HG03045 (cell line): ENCODE measurements around the gene ATP10B.
"Not testable (repeated sequence)": the region's sequence is repeated elsewhere in the genome, so short reads cannot be mapped to it uniquely, and the experiment has no call there.

Source experiments
- ATAC-seq: cut with Tn5 transposase; IDR thresholded peaks from one replicate; pipeline ENCODE4 v1.9.1; 2021; ENCODE audit warnings: mild to moderate bottlenecking, moderate library complexity; ENCODE audit not compliant: unreplicated experiment

ATP10B gene

DNA sequence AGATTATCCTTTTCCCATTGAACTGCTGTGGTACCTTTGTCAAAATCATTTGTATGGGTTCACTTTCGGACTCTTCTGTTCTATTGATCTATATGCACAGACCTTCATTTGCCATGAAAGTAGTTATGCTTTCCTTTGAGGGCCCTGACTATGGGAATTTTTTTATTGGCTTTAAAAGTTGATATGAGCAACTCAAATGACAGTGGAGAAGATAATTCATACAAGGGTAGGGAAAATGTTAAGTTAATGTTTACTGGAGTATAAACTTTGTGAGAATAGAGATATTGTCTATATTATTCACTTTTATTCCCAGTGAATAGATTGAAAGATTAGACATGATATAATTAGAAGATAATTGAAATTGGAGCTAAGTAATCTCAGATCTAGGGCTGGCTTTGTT lies 94.8 kb downstream of the ATP10B start:
- no peak for ATAC-seq

DNA sequence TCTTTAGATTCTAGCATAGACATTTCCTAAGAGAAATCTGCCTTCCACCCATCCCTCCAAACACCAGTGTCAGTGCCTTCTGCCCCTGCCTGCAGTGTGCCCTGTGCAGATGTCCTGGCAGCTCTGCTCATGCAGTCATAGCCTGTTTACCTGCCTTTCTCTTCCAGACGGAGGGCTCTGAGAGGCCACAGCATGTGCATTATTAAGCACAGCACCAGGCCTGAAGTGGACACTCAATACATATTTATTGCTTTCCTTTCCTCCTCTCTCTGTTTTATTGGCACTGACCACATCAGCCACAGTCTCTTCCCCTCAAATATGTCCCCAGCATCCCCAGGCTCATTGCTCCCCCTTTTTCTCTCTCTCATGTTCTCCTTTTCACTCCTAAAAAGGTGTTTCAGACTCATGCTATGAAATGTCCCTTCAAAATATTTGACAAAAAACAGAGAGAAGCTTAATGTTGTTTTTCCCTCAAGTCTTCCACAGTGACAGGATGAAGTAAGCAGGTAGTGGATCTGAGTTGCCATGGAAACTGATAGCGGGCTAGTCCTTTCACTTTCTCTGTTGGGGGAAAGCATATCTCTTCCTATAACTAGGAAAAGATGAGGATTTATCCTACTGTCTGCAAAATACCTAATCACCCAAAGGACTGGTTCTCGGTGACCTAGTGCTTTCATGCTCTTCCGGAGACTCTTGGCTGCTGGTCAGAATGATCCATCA lies 100.9 kb downstream of the ATP10B start:
- no peak for ATAC-seq

DNA sequence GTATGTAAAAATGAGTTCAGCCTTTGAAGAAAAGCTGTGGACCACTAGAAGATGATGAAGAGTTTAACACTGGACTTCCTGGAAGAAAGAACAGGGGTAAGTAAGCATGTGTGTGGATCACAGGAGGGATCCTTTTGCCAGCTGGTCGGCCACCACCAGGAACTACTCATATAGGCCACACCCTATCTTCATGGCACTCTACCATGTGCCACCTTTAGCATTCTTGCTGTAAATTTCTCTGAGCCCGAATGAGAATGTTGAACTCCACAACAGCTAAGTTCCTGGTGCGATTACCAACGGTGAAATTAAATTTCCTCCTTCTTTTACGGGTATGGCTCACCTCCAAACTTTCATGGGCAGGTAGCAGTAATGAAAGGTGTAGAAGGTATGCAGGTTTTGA lies 102.3 kb downstream of the ATP10B start:
- no peak for ATAC-seq

DNA sequence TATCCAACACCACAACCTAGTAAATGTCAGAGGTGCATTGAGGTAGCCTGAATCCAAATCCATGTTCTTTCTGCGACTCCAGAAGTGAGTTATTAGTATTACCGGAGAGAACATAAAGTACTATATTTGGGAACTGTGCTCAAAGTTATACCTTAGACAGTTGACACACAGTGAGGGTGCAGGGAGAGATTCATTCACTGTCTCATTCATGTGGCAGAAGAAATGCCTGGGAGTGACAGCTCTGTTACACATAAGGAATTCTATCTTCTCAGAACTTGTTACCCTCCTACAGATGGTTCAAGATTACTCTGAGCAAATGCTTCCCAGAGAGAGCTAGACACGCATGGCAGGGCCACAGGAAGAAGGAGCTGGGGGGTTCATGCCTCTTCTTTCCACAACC lies 103.0 kb downstream of the ATP10B start:
- ATAC-seq: no peak

DNA sequence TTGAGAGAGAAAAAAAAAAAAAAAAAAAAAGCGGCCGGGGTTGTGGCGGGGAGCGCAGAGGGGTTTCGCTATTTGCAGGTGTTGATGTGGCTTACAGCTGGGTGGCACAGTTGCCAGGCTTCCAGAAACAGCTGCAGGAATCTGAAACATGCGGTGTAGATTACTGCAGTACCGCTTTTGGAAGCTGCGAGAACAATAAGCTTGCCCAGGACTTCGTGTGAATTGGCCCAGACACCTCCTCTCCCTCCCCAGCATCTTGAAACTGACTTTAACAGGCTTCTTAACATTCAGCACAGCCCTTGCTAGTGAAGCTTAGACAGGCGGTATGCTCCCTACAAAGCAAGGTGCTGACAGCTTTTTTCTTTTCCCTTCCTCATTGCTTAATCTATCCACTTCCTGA lies 104.0 kb downstream of the ATP10B start:
- no peak for ATAC-seq

DNA sequence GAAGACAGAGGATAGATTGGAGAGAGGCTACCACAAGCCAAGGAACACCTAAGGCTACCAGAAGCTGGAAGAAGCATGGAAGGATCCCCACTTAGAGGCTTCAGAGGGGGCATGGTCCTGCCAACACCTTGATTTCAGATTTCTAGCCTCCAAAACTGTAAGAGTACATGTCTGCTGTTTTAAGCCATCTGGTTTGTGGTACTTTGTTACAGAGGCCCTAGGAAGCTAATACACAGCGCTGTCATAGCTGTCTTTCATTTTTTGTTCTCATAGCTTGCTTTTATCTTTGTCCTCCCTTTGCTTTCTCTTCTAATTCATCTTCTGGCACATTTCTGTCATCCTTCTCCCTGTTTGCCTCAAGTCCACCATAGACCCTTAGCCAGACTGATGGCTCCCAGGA lies 104.5 kb downstream of the ATP10B start:
- ATAC-seq: no peak

DNA sequence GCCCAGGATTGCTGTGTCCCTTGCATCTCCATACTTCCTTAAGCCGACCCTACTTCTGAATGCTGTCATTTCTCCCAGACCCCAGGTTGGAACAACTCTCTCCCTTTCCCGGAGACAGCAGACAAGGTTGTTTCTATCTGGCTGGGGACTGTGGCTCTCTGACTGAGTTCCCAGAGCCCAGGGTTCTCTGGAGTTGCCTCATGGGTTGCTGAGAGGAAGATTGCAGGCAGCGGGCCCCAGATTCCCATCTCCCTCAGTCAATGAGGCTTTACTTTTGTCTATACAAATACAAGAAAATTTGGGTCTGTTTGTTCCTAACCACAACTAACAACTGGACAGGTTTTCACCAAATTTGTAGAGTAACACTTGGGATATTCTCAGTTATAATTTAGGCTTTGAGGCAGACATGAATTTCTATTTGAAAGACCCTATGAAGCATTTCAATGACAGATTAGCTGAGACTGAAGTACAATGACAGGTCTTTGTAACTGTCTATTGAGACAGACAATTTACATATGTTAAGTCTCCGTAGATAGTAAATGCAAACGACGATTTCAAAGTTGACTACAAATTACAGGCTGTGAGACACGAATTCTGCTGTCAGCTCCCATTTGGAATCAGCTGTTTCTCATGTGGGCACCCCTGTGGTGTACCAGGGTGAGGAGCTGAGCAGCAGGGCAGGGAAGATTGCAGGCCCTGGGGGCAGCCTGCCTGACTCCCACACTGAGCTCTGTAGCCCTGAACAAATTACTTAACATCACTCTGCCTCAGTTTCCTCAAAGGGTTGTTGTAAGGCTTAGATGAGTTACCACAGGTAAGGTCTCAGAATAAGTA lies 107.5 kb downstream of the ATP10B start:
- ATAC-seq: no peak

DNA sequence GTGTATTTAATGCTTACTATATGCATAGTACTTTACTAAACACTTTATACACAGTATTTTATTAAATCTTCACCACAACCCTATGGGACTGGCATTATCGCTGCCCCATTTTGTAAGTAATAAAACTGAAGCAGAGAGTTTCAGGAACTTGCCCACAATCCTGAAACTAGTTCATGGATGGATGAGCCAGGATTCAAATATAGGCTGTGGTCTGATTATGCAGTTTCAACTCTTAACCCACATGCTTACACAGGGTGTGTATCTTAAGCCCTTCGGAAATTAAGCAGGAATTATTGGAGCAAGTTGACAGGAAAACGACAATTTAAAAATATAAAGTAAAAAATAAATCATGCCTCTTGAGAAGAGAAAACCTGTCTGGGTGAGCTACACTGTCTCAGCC lies 109.0 kb downstream of the ATP10B start:
- peak; percentile 57 for ATAC-seq

DNA sequence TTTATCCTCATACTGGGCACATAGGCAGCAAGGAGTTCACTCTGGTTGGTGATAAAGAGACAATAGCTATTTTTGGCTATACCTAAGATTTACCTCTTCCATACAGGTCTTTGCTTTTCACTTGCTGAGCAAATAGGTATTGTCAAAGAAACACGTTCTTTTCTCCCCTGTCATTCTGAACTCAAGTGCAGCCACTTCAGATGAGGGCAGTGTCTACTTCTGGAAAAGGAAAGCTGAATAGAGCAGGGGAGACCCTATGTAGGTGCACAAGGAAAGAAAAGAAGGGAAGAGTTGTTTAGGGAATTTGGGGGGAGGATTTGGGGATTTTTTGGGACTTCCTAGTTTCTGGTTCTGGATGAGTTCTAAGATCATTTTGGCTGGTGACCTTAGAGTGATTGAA lies 109.6 kb downstream of the ATP10B start:
- no peak for ATAC-seq

DNA sequence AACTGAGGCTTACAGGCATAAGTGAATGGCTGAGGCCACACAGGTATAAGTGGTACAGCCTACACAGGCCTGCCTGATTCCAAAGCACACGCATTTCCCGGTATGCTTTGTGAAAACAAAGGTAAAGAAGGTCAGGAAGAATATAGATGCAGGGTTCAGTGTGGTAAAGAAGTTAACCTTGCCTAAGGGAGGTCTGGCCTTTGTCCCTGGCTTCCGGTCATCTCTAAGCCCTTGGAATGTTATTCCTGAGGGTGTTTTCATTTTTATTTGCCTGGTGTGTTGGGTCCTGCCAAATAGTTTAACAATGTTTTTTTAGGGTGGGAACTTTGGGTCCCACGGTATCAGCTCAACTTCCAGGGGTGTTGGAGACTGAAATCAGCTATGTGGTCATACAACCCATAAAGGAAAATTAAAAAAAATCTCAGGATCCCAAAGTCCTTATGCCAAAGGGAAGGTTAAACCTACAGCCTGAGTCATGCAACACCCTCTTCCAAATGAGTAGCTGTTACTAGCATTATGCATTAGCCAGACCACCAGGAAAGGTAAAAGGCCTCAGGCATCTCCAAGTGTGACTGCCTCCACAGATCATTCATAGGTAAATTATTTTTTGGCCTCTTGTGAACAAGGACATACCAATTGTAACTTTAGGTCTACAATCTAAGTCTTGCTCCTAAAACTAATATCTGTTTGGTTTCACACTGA lies 124.6 kb downstream of the ATP10B start:
- ATAC-seq: no peak

DNA sequence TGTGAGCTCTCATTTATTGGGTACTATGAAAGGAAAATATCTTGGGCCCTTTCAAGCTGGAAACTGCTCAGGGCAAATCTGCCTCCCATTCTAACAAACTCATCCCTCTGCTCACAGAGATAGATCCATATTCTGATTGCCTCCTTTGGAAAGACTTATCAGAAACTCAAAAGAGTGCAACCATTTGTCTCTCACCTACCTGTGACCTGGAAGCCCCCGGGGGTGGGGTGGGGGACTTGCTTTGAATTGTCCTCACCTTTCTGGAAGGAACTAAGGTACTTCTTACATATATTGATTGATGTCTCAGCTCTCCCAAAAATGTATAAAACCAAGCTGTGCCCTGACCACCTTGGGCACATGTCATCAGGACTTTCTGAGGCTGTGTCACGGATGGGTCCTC lies 125.3 kb downstream of the ATP10B start:
- no peak for ATAC-seq

DNA sequence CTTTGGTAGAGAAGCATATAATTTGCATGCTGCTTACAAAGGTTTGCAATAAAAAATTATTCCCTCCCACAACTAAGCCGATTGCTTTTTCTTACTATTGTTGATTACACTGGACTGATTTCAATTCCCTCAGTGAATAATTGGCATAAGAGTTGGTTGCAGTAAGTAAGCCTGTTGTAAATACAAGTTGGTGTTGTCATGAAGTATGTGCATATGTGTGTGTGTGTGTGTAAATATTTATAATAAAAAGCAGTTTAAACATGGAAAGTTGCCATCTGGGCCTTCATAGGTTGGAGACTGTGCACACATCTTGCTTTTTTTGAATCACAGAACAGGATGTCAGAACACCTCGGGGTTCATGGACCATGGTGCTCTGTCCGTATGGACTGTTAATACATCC lies 131.2 kb downstream of the ATP10B start:
- no peak for ATAC-seq

DNA sequence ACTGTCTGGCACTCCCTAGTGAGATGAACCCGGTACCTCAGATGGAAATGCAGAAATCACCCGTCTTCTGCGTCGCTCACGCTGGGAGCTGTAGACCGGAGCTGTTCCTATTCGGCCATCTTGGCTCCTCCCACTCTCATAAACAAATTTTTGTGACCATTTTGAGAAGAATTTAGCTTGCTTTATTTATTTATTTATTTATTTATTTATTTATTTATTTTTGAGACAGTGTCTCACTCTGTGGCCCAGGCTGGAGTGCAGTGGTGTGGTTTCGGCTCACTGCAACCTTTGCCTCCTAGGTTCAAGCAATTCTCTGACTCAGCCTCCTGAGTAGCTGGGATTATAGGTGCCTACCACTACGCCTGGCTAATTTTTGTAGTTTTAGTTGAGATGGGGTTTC lies 136.5 kb downstream of the ATP10B start:
- not testable (repeated sequence) for ATAC-seq

DNA sequence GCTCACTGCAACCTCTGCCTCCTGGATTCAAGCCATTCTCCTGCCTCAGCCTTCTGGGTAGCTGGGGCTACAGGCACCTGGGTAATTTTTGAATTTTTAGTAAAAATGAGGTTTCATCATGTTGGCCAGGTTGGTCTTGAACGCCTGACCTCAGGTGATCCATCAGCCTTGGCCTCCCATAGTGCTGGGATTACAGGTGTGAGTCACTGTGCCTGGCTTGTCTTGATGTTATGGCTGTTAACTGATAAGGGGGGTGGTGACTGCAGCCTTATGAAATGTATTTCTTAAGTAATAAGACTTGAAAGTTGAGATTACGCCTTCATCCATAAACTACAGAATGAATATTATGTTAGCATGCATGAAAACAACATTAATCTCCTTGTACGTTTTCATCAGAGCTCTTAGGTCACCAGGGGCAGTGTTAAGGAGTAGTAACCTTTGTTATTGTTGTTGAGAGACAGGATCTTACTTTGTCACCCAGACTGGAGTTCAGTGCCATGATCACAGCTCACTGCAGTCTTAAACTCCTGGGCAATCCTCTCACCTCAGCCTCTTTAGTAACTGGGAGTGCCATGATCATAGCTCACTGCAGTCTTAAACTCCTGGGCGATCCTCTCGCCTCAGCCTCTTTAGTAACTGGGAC lies 148.3 kb downstream of the ATP10B start:
- ATAC-seq: no peak

DNA sequence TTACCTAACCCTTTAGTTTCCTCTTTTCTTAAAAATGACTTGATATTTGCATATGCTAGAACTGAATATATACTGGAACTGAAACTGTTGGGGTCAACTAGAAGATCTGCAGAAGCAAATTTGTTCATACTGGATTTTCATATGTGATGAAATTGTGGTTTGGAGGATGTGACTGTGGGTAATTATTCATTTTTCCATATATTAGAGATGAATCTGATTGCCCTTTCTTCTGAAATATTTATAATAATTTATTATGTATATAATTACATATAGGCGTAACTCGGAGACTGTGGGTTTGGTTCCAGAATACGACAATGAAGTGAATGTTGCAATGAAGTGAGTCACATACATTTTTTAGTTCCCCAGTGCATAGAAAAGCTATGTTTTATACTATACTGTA lies 149.1 kb downstream of the ATP10B start:
- peak; percentile 75 for ATAC-seq

DNA sequence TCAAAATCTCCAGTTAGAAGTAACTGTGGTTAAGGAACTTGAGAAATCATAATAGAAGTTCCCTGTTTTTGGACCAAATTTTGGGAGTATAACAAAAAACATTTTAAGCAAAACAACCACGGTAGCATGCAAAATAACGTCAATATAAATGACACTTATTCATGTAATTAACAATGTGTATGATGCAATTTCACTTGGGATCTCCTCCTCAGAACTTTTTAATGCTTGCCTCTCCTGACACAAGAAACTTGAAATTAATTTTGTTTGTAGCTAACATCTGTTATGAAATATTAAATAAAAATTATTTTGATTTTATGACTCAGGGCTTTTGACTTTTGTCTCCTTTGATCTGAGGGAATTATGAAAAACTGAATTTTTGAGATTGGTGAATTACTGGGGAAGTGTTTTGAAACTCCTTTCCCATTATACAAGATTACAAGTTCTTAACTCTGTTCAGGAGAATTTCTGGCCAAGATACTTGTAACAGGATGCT lies 149.7 kb downstream of the ATP10B start:
- ATAC-seq: no peak

DNA sequence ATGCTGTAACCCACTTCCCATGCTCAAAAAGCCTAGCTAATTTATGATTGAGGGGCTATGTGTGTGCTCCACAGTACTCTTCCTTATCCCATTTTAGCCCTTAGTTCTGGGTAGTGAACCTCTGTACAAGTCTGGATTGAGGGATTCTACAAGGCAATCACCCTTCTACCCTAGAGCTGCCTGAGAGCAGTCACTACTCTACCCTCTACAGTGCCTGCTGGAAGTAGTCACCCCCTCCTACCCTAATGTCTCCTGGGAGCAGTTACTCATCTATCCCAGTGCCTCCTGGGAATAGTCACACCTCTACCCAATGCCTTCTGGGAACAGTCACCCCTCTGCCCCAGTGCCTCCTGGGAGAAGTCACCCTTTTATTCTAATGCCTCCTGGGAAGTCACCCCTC lies 150.6 kb downstream of the ATP10B start:
- no peak for ATAC-seq

DNA sequence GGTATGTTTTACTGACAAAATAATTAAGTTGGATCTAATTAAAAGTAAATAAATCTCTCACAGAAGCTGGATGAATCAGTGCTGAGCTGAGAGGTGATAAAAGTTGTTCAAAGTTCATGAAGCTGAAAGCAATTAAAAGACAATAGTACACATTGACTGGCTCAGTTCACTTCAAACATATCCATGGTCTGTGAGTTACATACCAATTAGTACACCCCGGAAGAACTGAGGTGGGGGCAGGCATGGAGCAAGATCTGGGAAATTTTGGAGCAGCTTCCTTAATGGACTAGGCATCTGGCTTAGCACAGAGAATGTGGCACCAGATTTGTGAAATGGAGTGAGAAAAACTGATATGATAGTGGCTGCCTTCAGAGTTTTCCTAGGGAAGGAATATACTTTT lies 152.7 kb downstream of the ATP10B start:
- ATAC-seq: no peak

DNA sequence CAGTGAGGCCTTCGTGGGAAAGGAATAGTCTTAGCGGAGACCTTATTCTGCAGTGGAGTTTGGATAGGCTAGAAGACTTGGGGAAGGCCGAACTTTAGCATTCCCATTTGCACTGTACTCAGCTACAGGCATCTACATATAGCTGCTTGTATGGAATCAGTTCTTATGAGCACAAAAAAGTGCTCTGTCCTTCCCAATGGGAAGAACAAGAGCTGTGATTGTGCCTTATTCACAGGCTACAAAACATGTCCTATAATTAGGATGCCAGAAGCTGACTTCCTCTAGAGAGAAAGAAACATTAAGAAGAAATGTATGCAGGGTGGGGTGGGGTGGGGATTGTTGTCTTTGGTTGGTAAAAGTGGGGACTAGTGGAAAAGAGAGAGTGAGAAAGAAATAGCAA lies 154.7 kb downstream of the ATP10B start:
- ATAC-seq: no peak

DNA sequence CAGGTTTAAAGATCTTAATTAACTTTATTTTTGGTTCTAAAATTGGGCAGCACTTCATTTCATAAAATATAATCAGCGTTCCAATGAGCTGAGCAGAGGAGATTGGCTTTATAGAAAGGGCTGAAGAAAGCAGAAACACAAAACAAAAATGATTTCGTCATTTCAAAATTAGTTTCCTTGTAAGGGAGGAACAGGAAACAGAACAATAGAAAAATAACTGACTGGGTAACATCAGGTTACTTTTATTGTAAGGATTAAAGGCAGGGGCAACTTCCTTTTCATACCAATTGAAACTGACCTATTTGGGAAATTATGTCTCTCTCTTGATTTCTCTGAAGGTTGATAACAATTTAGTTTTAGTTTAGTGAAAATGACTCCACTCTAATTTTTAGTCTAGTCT lies 157.1 kb downstream of the ATP10B start:
- no peak for ATAC-seq

DNA sequence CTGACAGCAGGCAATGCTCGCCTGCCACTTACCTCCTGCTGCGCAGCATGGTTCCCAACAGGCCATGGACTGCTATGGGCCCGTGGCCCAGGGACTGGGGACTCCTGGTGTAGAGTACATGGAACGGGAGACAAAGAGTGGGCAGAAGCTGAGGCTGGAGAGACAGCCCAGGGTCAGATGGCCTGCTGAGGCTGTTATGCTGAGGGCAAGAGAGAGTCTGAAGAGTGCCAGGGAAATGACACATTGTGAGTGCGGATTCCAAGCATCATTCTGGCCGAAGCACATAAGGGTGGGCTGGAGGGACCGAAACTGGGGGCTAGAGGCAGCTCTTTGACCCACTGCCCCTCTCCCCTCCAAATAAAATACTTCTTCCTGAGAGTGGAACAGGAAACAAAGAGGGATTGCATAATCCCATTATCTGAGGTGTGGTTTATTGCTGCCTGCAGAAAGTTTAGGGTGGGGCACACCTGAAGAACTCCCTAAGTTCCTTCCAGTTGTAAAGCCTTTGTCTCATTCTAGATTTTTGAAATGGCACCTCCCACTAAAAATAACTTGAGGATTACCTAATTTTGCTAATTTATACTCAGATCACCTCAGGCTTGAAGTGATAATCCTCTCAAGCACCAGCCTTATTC lies 158.1 kb downstream of the ATP10B start:
- no peak for ATAC-seq
